HepG2 (cell line): ENCODE results near the gene TRMT2A. TPM values are rescaled to one million over a fixed set of nuclear protein-coding genes. Genes with fewer than 3 reads are reported as not detected.

Source experiments
- ATAC-seq: fragments of 200-7000 bp; cut with Tn5 transposase; 3 replicates; pipeline ENCODE4 v1.9.1; 2020; ENCODE audit warnings: mild to moderate bottlenecking, moderate library complexity
- BruUV-seq: library from RNA; stranded (reverse); fragments of 400-500 nt; replicated peaks from 2 replicates; lab custom pipeline; 2021; lab: Mats Ljungman, UMichigan
- CTCF ChIA-PET: fragments of 300-600 bp; formaldehyde crosslinking; extraction: SDS; loops from one replicate; lab custom pipeline; 2021; ENCODE audit warnings: low total read pairs, inconsistent platforms, low intra/inter-chr PET ratio; lab: Yijun Ruan, JAX
- POLR2A ChIA-PET: fragments of 350-600 bp; sonication (Branson Sonifier 250); formaldehyde crosslinking; loops from one replicate; lab custom pipeline; 2020; ENCODE audit warnings: antibody characterized with exemption, inconsistent platforms; lab: Yijun Ruan, JAX
- DNase-seq: peaks from one replicate; pipeline ENCODE4 v3.0.0-alpha.2; 2015; ENCODE audit warnings: low spot score
- FAIRE-seq: peaks from 3 replicates; lab custom pipeline; 2011; peaks lifted over from hg19 to GRCh38; lab: Jason Lieb, UNC
- H2AFZ ChIP-seq: one replicate; pipeline ENCODE4 v1.6.1; 2011; ENCODE audit warnings: low read length, inconsistent platforms
- H3K27ac ChIP-seq: fragments of 300-600 bp; 3 replicates; pipeline ENCODE4 v1.8.0; 2011; ENCODE audit warnings: mixed run types, mild to moderate bottlenecking, mixed read lengths, low read length, inconsistent platforms; ENCODE audit not compliant: insufficient read depth; ENCODE audit errors: extremely low read length
- H3K27me3 ChIP-seq, 2 experiments: fragments of 200-600 bp in 1 of 2; 2 replicates in 1 of 2; 3 replicates in 1 of 2; pipeline versions ENCODE4 v1.6.0 to v1.8.0; 2011; ENCODE audit warnings: low read length in 2 of 2, mild to moderate bottlenecking in 2 of 2, moderate library complexity in 2 of 2, inconsistent platforms in 1 of 2; ENCODE audit not compliant: insufficient read depth in 2 of 2, control insufficient read depth in 1 of 2
- H3K36me3 ChIP-seq, 2 experiments: fragments of 200-600 bp in 1 of 2; replicated peaks in 1 of 2; 2 replicates in 1 of 2; 3 replicates in 1 of 2; pipeline versions ENCODE4 v1.5.1 to v1.8.0; 2011; ENCODE audit warnings: low read length in 2 of 2, inconsistent platforms in 1 of 2; ENCODE audit not compliant: insufficient read depth in 2 of 2, control insufficient read depth in 1 of 2
- H3K4me1 ChIP-seq: 2 replicates; pipeline ENCODE4 v1.5.1; 2012; ENCODE audit warnings: low read length, inconsistent platforms; ENCODE audit not compliant: insufficient read depth
- H3K4me2 ChIP-seq: 2 replicates; pipeline ENCODE4 v1.6.0; 2011; ENCODE audit warnings: low read depth, low read length, inconsistent platforms
- H3K4me3 ChIP-seq, 3 experiments: fragments of 200-600 bp in 1 of 3; sonication (generic), shearing (Covaris generic) in 1 of 3; replicated peaks in 1 of 3; 2 replicates each; pipeline ENCODE4 v1.5.1; 2011 to 2016; ENCODE audit warnings: low read length in 3 of 3, inconsistent platforms in 2 of 3, low read depth in 2 of 3, mild to moderate bottlenecking in 2 of 3, control low read depth in 1 of 3, mixed read lengths in 1 of 3; ENCODE audit not compliant: insufficient read depth in 1 of 3
- H3K79me2 ChIP-seq: one replicate; pipeline ENCODE4 v1.6.1; 2011; ENCODE audit warnings: low read length, inconsistent platforms; ENCODE audit not compliant: insufficient read depth
- H3K9ac ChIP-seq: 2 replicates; pipeline ENCODE4 v1.6.0; 2011; ENCODE audit warnings: mild to moderate bottlenecking, low read depth, low read length, inconsistent platforms; ENCODE audit not compliant: insufficient read depth
- H3K9me3 ChIP-seq: 2 replicates; pipeline ENCODE4 v1.5.1; 2012; ENCODE audit warnings: mild to moderate bottlenecking, low read length
- H4K20me1 ChIP-seq: 2 replicates; pipeline ENCODE4 v1.6.0; 2011; ENCODE audit warnings: inconsistent platforms, mild to moderate bottlenecking, low read length, moderate library complexity; ENCODE audit not compliant: insufficient read depth
- ARHGAP35 ChIP-seq: sonication (generic); formaldehyde crosslinking; IDR thresholded peaks from 2 replicates; pipeline ENCODE4 v1.9.0; 2022; ENCODE audit warnings: mild to moderate bottlenecking, inconsistent platforms, moderate library complexity, missing genetic modification reagents, borderline replicate concordance
- ATF5 ChIP-seq: sonication (generic); formaldehyde crosslinking; IDR thresholded peaks from 2 replicates; pipeline ENCODE4 v1.4.0; 2020; ENCODE audit warnings: mild to moderate bottlenecking, low read depth, missing genetic modification reagents
- HNRNPL ChIP-seq: fragments of 200-400 bp; formaldehyde crosslinking; IDR thresholded peaks from 2 replicates; pipeline ENCODE4 v1.6.1; 2017; ENCODE audit warnings: mild to moderate bottlenecking, low read depth, low read length
- ZNF501 ChIP-seq: sonication (generic); formaldehyde crosslinking; IDR thresholded peaks from 2 replicates; pipeline ENCODE4 v1.5.1; 2020; ENCODE audit warnings: mild to moderate bottlenecking, moderate library complexity, missing genetic modification reagents
- ZSCAN12 ChIP-seq: sonication (generic); formaldehyde crosslinking; IDR thresholded peaks from 2 replicates; pipeline ENCODE4 v1.9.0; 2021; ENCODE audit warnings: mild to moderate bottlenecking, missing genetic modification reagents
- ZSCAN31 ChIP-seq: sonication (generic); formaldehyde crosslinking; IDR thresholded peaks from 2 replicates; pipeline ENCODE4 v1.5.0; 2020; ENCODE audit warnings: low read depth, mild to moderate bottlenecking, missing genetic modification reagents
- ZZZ3 ChIP-seq: sonication (generic); formaldehyde crosslinking; IDR thresholded peaks from 2 replicates; pipeline ENCODE4 v1.4.0; 2020; ENCODE audit warnings: missing genetic modification reagents, mild to moderate bottlenecking, borderline replicate concordance
- WGBS: methylation state at CpG from one replicate; pipeline ENCODE4 v1.1.6; 2017; ENCODE audit warnings: low lambda C conversion rate; 5-methylcytosine and 5-hydroxymethylcytosine counted together
- in situ Hi-C: cut with HindIII; loops from 2 replicates; pipeline ENCODE4 v1.10.0; 2017; ENCODE audit warnings: low pct_unique_long_range_greater_than_20kb; ENCODE audit not compliant: extremely low pct_ligation_motif_present
- intact Hi-C: fragments of 100-400 bp; cut with micrococcal nuclease; formaldehyde crosslinking; loops from one replicate; pipeline ENCODE4 v1.10.0; 2022; ENCODE audit not compliant: unreplicated experiment
- polyA plus RNA-seq, 8 experiments: library from polyadenylated mRNA; depleted of rRNA in 3 of 8; stranded (reverse) in 7 of 8; unstranded in 1 of 8; fragments of >200 nt; fragmentation: Illumina TruSeq in 4 of 8; extraction: Trizol in 4 of 8; gene quantifications; 2 replicates each; pipeline versions ENCODE4 v1.2.1 to v1.2.3, GENCODE V29; 2011 to 2016; ENCODE audit warnings: low read depth in 4 of 8, missing spikeins in 1 of 8, mixed read lengths in 1 of 8; ENCODE audit not compliant: insufficient read depth in 1 of 8
- total RNA-seq, 5 experiments: library from RNA; depleted of rRNA; stranded (reverse); fragments of >200 nt; fragmentation: Illumina TruSeq; extraction: Trizol; gene quantifications; 2 replicates each; pipeline ENCODE4 v1.2.3, GENCODE V29; 2016; ENCODE audit warnings: low read depth in 1 of 5
- TF ChIP-seq, protein P1 (sequence below): sonication (generic); formaldehyde crosslinking; IDR thresholded peaks from 2 replicates; pipeline ENCODE4 v1.4.0; 2020; ENCODE audit warnings: mild to moderate bottlenecking, missing genetic modification reagents
- TF ChIP-seq, protein P2 (sequence below): sonication (generic); formaldehyde crosslinking; IDR thresholded peaks from 2 replicates; pipeline ENCODE4 v1.5.1; 2020; ENCODE audit warnings: missing genetic modification reagents, mild to moderate bottlenecking, borderline replicate concordance

The TRMT2A gene
- total and polyA plus RNA-seq, 2 of the 13 experiments (the other 11 are each of a cell fraction or from before 2014, with no cell fraction given): 24.0 to 30.3 TPM

DNA sequence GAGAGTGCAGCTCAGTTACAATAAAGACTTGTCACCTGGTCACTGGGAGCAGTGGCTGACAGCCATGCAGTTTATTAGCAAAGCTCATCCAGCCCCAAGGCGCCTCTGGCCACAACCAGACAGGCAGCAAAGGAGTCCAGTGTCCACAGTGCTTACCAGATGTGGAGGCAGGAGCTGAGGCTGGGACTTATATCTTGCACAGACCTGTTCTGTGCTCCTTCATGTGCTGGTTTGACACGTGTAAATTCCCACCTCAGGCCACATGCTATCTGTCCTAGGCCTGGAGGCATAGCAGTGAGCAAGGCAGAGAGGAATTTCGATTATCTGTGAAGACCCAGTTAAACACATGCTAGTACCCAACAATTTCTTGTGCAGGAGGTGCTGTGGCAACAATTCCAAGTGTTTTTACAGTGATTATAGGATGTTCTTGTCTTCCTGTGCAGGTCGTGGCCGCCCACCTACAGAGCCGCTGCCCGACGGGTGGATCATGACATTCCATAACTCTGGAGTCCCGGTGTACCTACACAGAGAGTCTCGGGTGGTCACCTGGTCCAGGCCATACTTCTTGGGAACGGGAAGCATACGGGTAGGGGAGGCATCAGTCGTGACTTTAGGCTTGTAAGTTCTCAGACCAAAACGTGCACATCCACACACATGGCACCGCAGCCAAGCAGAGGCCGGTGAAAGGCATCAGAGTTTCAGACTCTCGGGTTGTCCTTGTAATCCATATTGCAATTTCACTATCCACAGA, 27.6 kb downstream of the TRMT2A start:
- no peak for FAIRE-seq
- BruUV-seq: no TSS peak
- H2AFZ ChIP-seq: no peak overlapping the region

More for the DNA sequence above, 27.6 kb downstream of the TRMT2A start:
- DNase-seq (no peak), ATAC-seq (no peak)
- intact Hi-C loops: no loop called here
- H3K27me3 ChIP-seq: no peaks in the 10 kb centered on the region
- peaks cover 5% of the 10 kb centered on the region; the same call in 1 of the 2 replicates for H4K20me1 ChIP-seq
- peaks cover 70 to 88% of the 10 kb centered on the region in 2 experiments for H3K36me3 ChIP-seq
- H3K4me3 ChIP-seq: no peak overlapping the region
- TF ChIP-seq ZSCAN12 (CRISPR knock-in tag) (no peak), ZNF501 (no peak), ATF5 (CRISPR knock-in tag) (no peak), ARHGAP35 (no peak), ZZZ3 (CRISPR knock-in tag) (no peak), ZSCAN31 (CRISPR knock-in tag) (no peak), HNRNPL (no peak)
- TF ChIP-seq, protein P1, sequence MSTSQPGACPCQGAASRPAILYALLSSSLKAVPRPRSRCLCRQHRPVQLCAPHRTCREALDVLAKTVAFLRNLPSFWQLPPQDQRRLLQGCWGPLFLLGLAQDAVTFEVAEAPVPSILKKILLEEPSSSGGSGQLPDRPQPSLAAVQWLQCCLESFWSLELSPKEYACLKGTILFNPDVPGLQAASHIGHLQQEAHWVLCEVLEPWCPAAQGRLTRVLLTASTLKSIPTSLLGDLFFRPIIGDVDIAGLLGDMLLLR (CRISPR knock-in tag): no peak
- TF ChIP-seq, protein P2, sequence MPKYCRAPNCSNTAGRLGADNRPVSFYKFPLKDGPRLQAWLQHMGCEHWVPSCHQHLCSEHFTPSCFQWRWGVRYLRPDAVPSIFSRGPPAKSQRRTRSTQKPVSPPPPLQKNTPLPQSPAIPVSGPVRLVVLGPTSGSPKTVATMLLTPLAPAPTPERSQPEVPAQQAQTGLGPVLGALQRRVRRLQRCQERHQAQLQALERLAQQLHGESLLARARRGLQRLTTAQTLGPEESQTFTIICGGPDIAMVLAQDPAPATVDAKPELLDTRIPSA (CRISPR knock-in tag): no peak
- no peaks in the 10 kb centered on the region for H3K9me3 ChIP-seq
- 92% methylated on average over 8 of the region's 17 CpGs for WGBS
- H3K4me2 ChIP-seq: no peak overlapping the region
- in situ Hi-C loops: no loop called here
- peaks cover 26% of the 10 kb centered on the region for H3K79me2 ChIP-seq
- no peak overlapping the region for H3K27ac ChIP-seq
- ChIA-PET CTCF (no interaction called here), POLR2A (no interaction called here)
- H3K4me1 ChIP-seq: peaks cover 12% of the 10 kb centered on the region
- H3K9ac ChIP-seq: no peak overlapping the region
